ENCODE measurements around the gene STARD8.

The STARD8 gene

GRCh38 chrX:68690936-68691501 lies 43.6 kb downstream of the STARD8 start:
- Histone ChIP-seq H3K36me3 (ENCODE audit: control insufficient read depth, insufficient read depth, low read length) (no peaks in the 10 kb centered on the region), H3K4me3 (ENCODE audit: extremely low read depth, insufficient read depth, low read length, poor library complexity, severe bottlenecking) (no peak overlapping the region), H3K9me3 (ENCODE audit: control insufficient read depth, low read length) (no peaks in the 10 kb centered on the region), H3K4me1 (ENCODE audit: control insufficient read depth, insufficient read depth, low read length, poor library complexity, severe bottlenecking) (peaks cover 9% of the 10 kb centered on the region), H3K27ac (ENCODE audit: low read depth, low read length, severe bottlenecking) (no peak overlapping the region)
- 87% methylated on average over 3 of the region's 4 CpGs; no CpG with 5 or more reads in 1 of the 2 experiments for WGBS, 2 experiments (ENCODE audit: insufficient coverage in 2 of 2)

GRCh38 chrX:68691921-68692320 lies 44.5 kb downstream of the STARD8 start:
- Histone ChIP-seq H3K36me3 (ENCODE audit: control insufficient read depth, insufficient read depth, low read length) (no peaks in the 10 kb centered on the region), H3K4me3 (ENCODE audit: extremely low read depth, insufficient read depth, low read length, poor library complexity, severe bottlenecking) (no peak overlapping the region), H3K4me1 (ENCODE audit: control insufficient read depth, insufficient read depth, low read length, poor library complexity, severe bottlenecking) (peaks cover 14% of the 10 kb centered on the region), H3K9me3 (ENCODE audit: control insufficient read depth, low read length) (no peaks in the 10 kb centered on the region), H3K27ac (ENCODE audit: low read depth, low read length, severe bottlenecking) (no peak overlapping the region)
- 100% methylated on average over 2 of the region's 2 CpGs; no CpG with 5 or more reads in 1 of the 2 experiments for WGBS, 2 experiments (ENCODE audit: insufficient coverage in 2 of 2)

GRCh38 chrX:68692651-68693050 lies 45.2 kb downstream of the STARD8 start:
- Histone ChIP-seq H3K9me3 (ENCODE audit: control insufficient read depth, low read length) (no peaks in the 10 kb centered on the region), H3K27ac (ENCODE audit: low read depth, low read length, severe bottlenecking) (no peak overlapping the region), H3K4me3 (ENCODE audit: extremely low read depth, insufficient read depth, low read length, poor library complexity, severe bottlenecking) (no peak overlapping the region), H3K4me1 (ENCODE audit: control insufficient read depth, insufficient read depth, low read length, poor library complexity, severe bottlenecking) (peaks cover 14% of the 10 kb centered on the region), H3K36me3 (ENCODE audit: control insufficient read depth, insufficient read depth, low read length) (no peaks in the 10 kb centered on the region)
- WGBS, 2 experiments (ENCODE audit: insufficient coverage in 2 of 2), result 83% methylated on average over 1 of the region's 1 CpG; no CpG with 5 or more reads in 1 of the 2 experiments

GRCh38 chrX:68693481-68694434 lies 46.3 kb downstream of the STARD8 start:
- Histone ChIP-seq H3K27ac (ENCODE audit: low read depth, low read length, severe bottlenecking) (no peak overlapping the region), H3K4me1 (ENCODE audit: control insufficient read depth, insufficient read depth, low read length, poor library complexity, severe bottlenecking) (peaks cover 19% of the 10 kb centered on the region), H3K4me3 (ENCODE audit: extremely low read depth, insufficient read depth, low read length, poor library complexity, severe bottlenecking) (peak overlapping the region; percentile 53), H3K36me3 (ENCODE audit: control insufficient read depth, insufficient read depth, low read length) (no peaks in the 10 kb centered on the region), H3K9me3 (ENCODE audit: control insufficient read depth, low read length) (no peaks in the 10 kb centered on the region)
- 0 to 1% methylated on average over 19 to 23 of the region's 81 CpGs for WGBS, 2 experiments (ENCODE audit: insufficient coverage in 2 of 2)

- Histone ChIP-seq H3K9me3 (ENCODE audit: control insufficient read depth, low read length) (no peaks in the 10 kb centered on the region), H3K4me1 (ENCODE audit: control insufficient read depth, insufficient read depth, low read length, poor library complexity, severe bottlenecking) (peaks cover 19% of the 10 kb centered on the region), H3K36me3 (ENCODE audit: control insufficient read depth, insufficient read depth, low read length) (no peaks in the 10 kb centered on the region), H3K4me3 (ENCODE audit: extremely low read depth, insufficient read depth, low read length, poor library complexity, severe bottlenecking) (peak overlapping the region; percentile 53), H3K27ac (ENCODE audit: low read depth, low read length, severe bottlenecking) (no peak overlapping the region)
- 39 to 59% methylated on average over 4 to 10 of the region's 17 CpGs for WGBS, 2 experiments (ENCODE audit: insufficient coverage in 2 of 2)
These were observed 47.2 kb downstream of the STARD8 start for GRCh38 chrX:68694435-68695205.

GRCh38 chrX:68695206-68695845 lies 47.9 kb downstream of the STARD8 start:
- Histone ChIP-seq H3K4me3 (ENCODE audit: extremely low read depth, insufficient read depth, low read length, poor library complexity, severe bottlenecking) (peak overlapping the region; percentile 53), H3K36me3 (ENCODE audit: control insufficient read depth, insufficient read depth, low read length) (no peaks in the 10 kb centered on the region), H3K27ac (ENCODE audit: low read depth, low read length, severe bottlenecking) (no peak overlapping the region), H3K9me3 (ENCODE audit: control insufficient read depth, low read length) (no peaks in the 10 kb centered on the region), H3K4me1 (ENCODE audit: control insufficient read depth, insufficient read depth, low read length, poor library complexity, severe bottlenecking) (peaks cover 23% of the 10 kb centered on the region)
- WGBS, 2 experiments (ENCODE audit: insufficient coverage in 2 of 2), result 100% methylated on average over 1 of the region's 5 CpGs; no CpG with 5 or more reads in 1 of the 2 experiments

- Histone ChIP-seq H3K36me3 (ENCODE audit: control insufficient read depth, insufficient read depth, low read length) (no peaks in the 10 kb centered on the region), H3K4me1 (ENCODE audit: control insufficient read depth, insufficient read depth, low read length, poor library complexity, severe bottlenecking) (peaks cover 23% of the 10 kb centered on the region), H3K4me3 (ENCODE audit: extremely low read depth, insufficient read depth, low read length, poor library complexity, severe bottlenecking) (no peak overlapping the region), H3K27ac (ENCODE audit: low read depth, low read length, severe bottlenecking) (no peak overlapping the region), H3K9me3 (ENCODE audit: control insufficient read depth, low read length) (no peaks in the 10 kb centered on the region)
- no CpG with 5 or more reads among the region's 6 CpGs for WGBS, 2 experiments (ENCODE audit: insufficient coverage in 2 of 2)
These were observed 49.0 kb downstream of the STARD8 start for GRCh38 chrX:68696267-68696990.

GRCh38 chrX:68697036-68697435 lies 49.6 kb downstream of the STARD8 start:
- H3K4me1 ChIP-seq (ENCODE audit: control insufficient read depth, insufficient read depth, low read length, poor library complexity, severe bottlenecking), result peaks cover 23% of the 10 kb centered on the region
- no peaks in the 10 kb centered on the region for H3K9me3 ChIP-seq (ENCODE audit: control insufficient read depth, low read length)
- no peak overlapping the region for H3K4me3 ChIP-seq (ENCODE audit: extremely low read depth, insufficient read depth, low read length, poor library complexity, severe bottlenecking)
- 100% methylated on average over 1 of the region's 6 CpGs; no CpG with 5 or more reads in 1 of the 2 experiments for WGBS, 2 experiments (ENCODE audit: insufficient coverage in 2 of 2)
- H3K36me3 ChIP-seq (ENCODE audit: control insufficient read depth, insufficient read depth, low read length), result no peaks in the 10 kb centered on the region
- peak overlapping the region; percentile 41 for H3K27ac ChIP-seq (ENCODE audit: low read depth, low read length, severe bottlenecking)

GRCh38 chrX:68697465-68698125 lies 50.1 kb downstream of the STARD8 start:
- WGBS, 2 experiments (ENCODE audit: insufficient coverage in 2 of 2), result 20 to 100% methylated on average over 1 of the region's 6 CpGs
- no peaks in the 10 kb centered on the region for H3K36me3 ChIP-seq (ENCODE audit: control insufficient read depth, insufficient read depth, low read length)
- H3K9me3 ChIP-seq (ENCODE audit: control insufficient read depth, low read length), result no peaks in the 10 kb centered on the region
- peaks cover 23% of the 10 kb centered on the region for H3K4me1 ChIP-seq (ENCODE audit: control insufficient read depth, insufficient read depth, low read length, poor library complexity, severe bottlenecking)
- H3K4me3 ChIP-seq (ENCODE audit: extremely low read depth, insufficient read depth, low read length, poor library complexity, severe bottlenecking), result no peak overlapping the region
- peak overlapping the region; percentile 41 for H3K27ac ChIP-seq (ENCODE audit: low read depth, low read length, severe bottlenecking)
